Frontal cortex (tissue), 4 donors: ENCODE measurements around the gene BBLN. TPM values are rescaled to one million over a fixed set of nuclear protein-coding genes. Genes with fewer than 3 reads are reported as not detected.
"Not testable (repeated sequence)": the region's sequence is repeated elsewhere in the genome, so short reads cannot be mapped to it uniquely, and the experiment has no call there.

ENCODE experiments used
- DNase-seq, 2 donors: peaks; one replicate each; pipeline ENCODE4 v3.0.0; 2012; ENCODE audit warnings: low spot score in 2 of 2
- FAIRE-seq: peaks from 2 replicates; lab custom pipeline; 2012; peaks lifted over from hg19 to GRCh38; lab: Jason Lieb, UNC
- total RNA-seq: library from RNA; depleted of rRNA; stranded (reverse); fragments of >200 nt; gene quantifications from one replicate; pipeline ENCODE4 v1.2.3, GENCODE V29; 2014
- donor health status: control.
- donor health status: control.
- donor health status: control.

The BBLN gene
- total RNA-seq, 1 donor from 2014 or later, result 55.4 TPM

GRCh38 chr9:128160603-128160987 lies 530 bp downstream of the BBLN start:
- DNase-seq, result peak in 1 of 2 donors; percentile 44
- FAIRE-seq, result no peak

- FAIRE-seq (no peak), DNase-seq (no peak)
Observed at GRCh38 chr9:128161215-128161902, 1.3 kb downstream of the BBLN start.

GRCh38 chr9:128162215-128163026 lies 2.4 kb downstream of the BBLN start:
- FAIRE-seq, result no peak
- DNase-seq, result peak in 1 of 2 donors; percentile 55

GRCh38 chr9:128163027-128163515 lies 3.0 kb downstream of the BBLN start:
- FAIRE-seq, result no peak

GRCh38 chr9:128163523-128164306 lies 3.6 kb downstream of the BBLN start:
- DNase-seq (no peak), FAIRE-seq (no peak)

More at GRCh38 chr9:128163027-128163515, 3.0 kb downstream of the BBLN start:
- DNase-seq, result no peak

- FAIRE-seq (no peak), DNase-seq (no peak)
Observed at GRCh38 chr9:128164307-128164885, 4.3 kb downstream of the BBLN start.

GRCh38 chr9:128166169-128166568 lies 6.1 kb downstream of the BBLN start:
- DNase-seq (no peak), FAIRE-seq (no peak)

- DNase-seq (no peak), FAIRE-seq (no peak)
Observed at GRCh38 chr9:128167209-128167608, 7.1 kb downstream of the BBLN start.

- FAIRE-seq (no peak), DNase-seq (no peak)
Observed at GRCh38 chr9:128168731-128169308, 8.8 kb downstream of the BBLN start.

- FAIRE-seq (no peak), DNase-seq (no peak)
Observed at GRCh38 chr9:128169492-128169891, 9.4 kb downstream of the BBLN start.

GRCh38 chr9:128169925-128170324 lies 9.9 kb downstream of the BBLN start:
- DNase-seq (no peak), FAIRE-seq (no peak)

GRCh38 chr9:128174062-128174461 lies 14.0 kb downstream of the BBLN start:
- DNase-seq, result no peak
- FAIRE-seq, result no peak

- DNase-seq (no peak), FAIRE-seq (no peak)
Observed at GRCh38 chr9:128175102-128175563, 15.1 kb downstream of the BBLN start.

GRCh38 chr9:128175726-128176125 lies 15.7 kb downstream of the BBLN start:
- FAIRE-seq, result no peak
- DNase-seq, result no peak

- no peak for DNase-seq
- FAIRE-seq, result no peak
Observed at GRCh38 chr9:128178806-128179431, 18.9 kb downstream of the BBLN start.

- FAIRE-seq (no peak), DNase-seq (no peak)
Observed at GRCh38 chr9:128180001-128180400, 19.9 kb downstream of the BBLN start.

- FAIRE-seq, result no peak
Observed at GRCh38 chr9:128180447-128180846, 20.4 kb downstream of the BBLN start.

GRCh38 chr9:128181480-128181879 lies 21.4 kb downstream of the BBLN start:
- not testable (repeated sequence) for DNase-seq, FAIRE-seq

More at GRCh38 chr9:128180447-128180846, 20.4 kb downstream of the BBLN start:
- DNase-seq, result no peak
